Natural killer cell (primary cell): ENCODE measurements around the gene MBP. TPM values are rescaled to one million over a fixed set of nuclear protein-coding genes. Genes with fewer than 3 reads are reported as not detected.

Source experiments
- ATAC-seq, 3 donors: fragments of 150-1000 bp in 2 of 3; fragments of 200-7000 bp in 1 of 3; cut with Tn5 transposase; 1 replicate in 1 of 3; 2 replicates in 2 of 3; pipeline ENCODE4 v1.10.0; 2021; ENCODE audit warnings: mild to moderate bottlenecking in 2 of 3, moderate library complexity in 2 of 3
- DNase-seq, 2 donors: peaks; one replicate each; pipeline versions ENCODE4 v3.0.0 to v3.0.0-alpha.2; 2013 to 2021; ENCODE audit warnings: mixed read lengths in 1 of 2
- H3K27ac ChIP-seq: one replicate; pipeline ENCODE4 v1.5.1; 2013; ENCODE audit warnings: mild to moderate bottlenecking, low read length
- H3K27me3 ChIP-seq: one replicate; pipeline ENCODE4 v1.6.1; 2013; ENCODE audit warnings: low read length; ENCODE audit not compliant: control insufficient read depth, insufficient read depth
- H3K36me3 ChIP-seq: one replicate; pipeline ENCODE4 v1.6.1; 2013; ENCODE audit warnings: low read length; ENCODE audit not compliant: control insufficient read depth, insufficient read depth
- H3K4me1 ChIP-seq: one replicate; pipeline ENCODE4 v1.6.1; 2013; ENCODE audit warnings: low read length; ENCODE audit not compliant: control insufficient read depth, insufficient read depth
- H3K4me3 ChIP-seq: one replicate; pipeline ENCODE4 v1.5.1; 2013; ENCODE audit warnings: low read length
- H3K9me3 ChIP-seq: one replicate; pipeline ENCODE4 v1.6.1; 2013; ENCODE audit warnings: low read length; ENCODE audit not compliant: control insufficient read depth, insufficient read depth
- H3K27ac Mint-ChIP-seq, 2 donors: one replicate each; pipeline ENCODE4 v1.8.0; 2022; ENCODE audit warnings: mild to moderate bottlenecking in 2 of 2, mixed read lengths in 2 of 2, moderate library complexity in 1 of 2
- H3K27me3 Mint-ChIP-seq, 2 donors: one replicate each; pipeline ENCODE4 v1.8.0; 2022; ENCODE audit warnings: low read depth in 2 of 2, mixed read lengths in 2 of 2
- H3K36me3 Mint-ChIP-seq: one replicate; pipeline ENCODE4 v1.8.0; 2022; ENCODE audit warnings: mixed read lengths
- H3K4me1 Mint-ChIP-seq, 2 donors: one replicate each; pipeline ENCODE4 v1.8.0; 2022; ENCODE audit warnings: mixed read lengths in 2 of 2
- H3K4me3 Mint-ChIP-seq: one replicate; pipeline ENCODE4 v1.8.0; 2022; ENCODE audit warnings: mild to moderate bottlenecking, moderate library complexity, mixed read lengths
- H3K9me3 Mint-ChIP-seq, 2 donors: one replicate each; pipeline ENCODE4 v1.8.0; 2022; ENCODE audit warnings: mixed read lengths in 2 of 2
- CTCF ChIP-seq: fragments of 200-600 bp; IDR thresholded peaks from one replicate; pipeline ENCODE4 v1.8.0; 2022; ENCODE audit warnings: antibody characterized with exemption
- WGBS: methylation state at CpG from one replicate; pipeline ENCODE4 v1.1.7; 2013; ENCODE audit warnings: missing lambda C conversion rate; ENCODE audit not compliant: insufficient coverage; 5-methylcytosine and 5-hydroxymethylcytosine counted together
- intact Hi-C: fragments of 100-400 bp; cut with micrococcal nuclease; formaldehyde crosslinking; loops from one replicate; pipeline ENCODE4 v1.14.2; 2022
- total RNA-seq, 4 donors: library from RNA; stranded (reverse); fragments of 120-200 nt in 1 of 4; gene quantifications; one replicate each; pipeline versions ENCODE4 v1.2.3 to v1.2.4, GENCODE V29; 2013 to 2022

MBP gene
- total RNA-seq, 3 donors from 2014 or later (not counting 1 experiment from before 2014, with no cell fraction given) = 183 to 344 (median 325) TPM

GRCh38 chr18:76955524-76956170 lies 176.9 kb downstream of the MBP start:
- H3K9me3 ChIP-seq = no peaks in the 10 kb centered on the region
- Mint-ChIP-seq H3K9me3 (no peaks in the 10 kb centered on the region), H3K27ac (no peak overlapping the region), H3K36me3 (peaks cover 14% of the 10 kb centered on the region), H3K27me3 (no peaks in the 10 kb centered on the region), H3K4me3 (no peak overlapping the region), H3K4me1 (peaks cover 9 to 20% of the 10 kb centered on the region in 2 donors)
- no peaks in the 10 kb centered on the region for H3K27me3 ChIP-seq
- H3K36me3 ChIP-seq = peaks cover 55% of the 10 kb centered on the region
- no peak for DNase-seq
- 98% methylated on average over 28 of the region's 28 CpGs for WGBS
- no peak for TF ChIP-seq CTCF
- H3K27ac ChIP-seq = no peak overlapping the region
- ATAC-seq = no peak
- no peak overlapping the region for H3K4me3 ChIP-seq
- H3K4me1 ChIP-seq = no peaks in the 10 kb centered on the region
- intact Hi-C loops = no loop called here

GRCh38 chr18:76953583-76954233 lies 178.9 kb downstream of the MBP start:
- H3K36me3 Mint-ChIP-seq = peaks cover 10% of the 10 kb centered on the region
- H3K9me3 ChIP-seq = no peaks in the 10 kb centered on the region
- no peak overlapping the region for H3K27ac ChIP-seq
- no peaks in the 10 kb centered on the region for H3K9me3 Mint-ChIP-seq
- WGBS = 97% methylated on average over 11 of the region's 12 CpGs
- ATAC-seq = no peak
- H3K4me3 Mint-ChIP-seq = no peak overlapping the region
- H3K36me3 ChIP-seq = peaks cover 41% of the 10 kb centered on the region
- H3K4me3 ChIP-seq = no peak overlapping the region
- intact Hi-C loops = no loop called here
- no peak for DNase-seq
- H3K27me3 Mint-ChIP-seq = no peaks in the 10 kb centered on the region
- TF ChIP-seq CTCF = no peak
- H3K4me1 ChIP-seq = peaks cover 2% of the 10 kb centered on the region
- peaks cover 16 to 22% of the 10 kb centered on the region in 2 donors for H3K4me1 Mint-ChIP-seq
- H3K27me3 ChIP-seq = no peaks in the 10 kb centered on the region
- H3K27ac Mint-ChIP-seq = no peak overlapping the region

GRCh38 chr18:76953156-76953555 lies 179.4 kb downstream of the MBP start:
- Mint-ChIP-seq H3K27ac (no peak overlapping the region), H3K36me3 (peaks cover 10% of the 10 kb centered on the region), H3K4me3 (no peak overlapping the region), H3K4me1 (peaks cover 22 to 28% of the 10 kb centered on the region in 2 donors), H3K9me3 (no peaks in the 10 kb centered on the region), H3K27me3 (no peaks in the 10 kb centered on the region)
- intact Hi-C loops = no loop called here
- 95% methylated on average over 6 of the region's 6 CpGs for WGBS
- no peak for DNase-seq
- peaks cover 8% of the 10 kb centered on the region for H3K4me1 ChIP-seq
- ATAC-seq = no peak
- no peak for TF ChIP-seq CTCF
- H3K4me3 ChIP-seq = no peak overlapping the region
- peaks cover 40% of the 10 kb centered on the region for H3K36me3 ChIP-seq
- H3K27me3 ChIP-seq = no peaks in the 10 kb centered on the region
- no peak overlapping the region for H3K27ac ChIP-seq
- H3K9me3 ChIP-seq = no peaks in the 10 kb centered on the region
